T-cell (primary cell): ENCODE results near the gene NPFFR2. TPM values are rescaled to one million over a fixed set of nuclear protein-coding genes. Genes with fewer than 3 reads are reported as not detected.
"Not testable (repeated sequence)": the region's sequence is repeated elsewhere in the genome, so short reads cannot be mapped to it uniquely, and the experiment has no call there.

Experiments used
- ATAC-seq, 4 experiments: fragments of 200-7000 bp in 3 of 4; fragments of 150-1000 bp in 1 of 4; cut with Tn5 transposase; replicated peaks in 1 of 4; 1 replicate in 3 of 4; 2 replicates in 1 of 4; pipeline ENCODE4 v1.10.0; 2021; ENCODE audit warnings: moderate library complexity in 3 of 4, mild to moderate bottlenecking in 2 of 4, moderate number of reproducible peaks in 1 of 4
- CTCF ChIA-PET, 2 donors: fragments of 300-600 bp; sonication (Branson Sonifier 250); formaldehyde crosslinking; loops; one replicate each; lab custom pipeline; 2022; ENCODE audit warnings: antibody characterized with exemption in 2 of 2; lab: Charles Lee
- POLR2A ChIA-PET, 2 donors: fragments of 300-600 bp; sonication (Branson Sonifier 250); formaldehyde crosslinking; loops; one replicate each; lab custom pipeline; 2022; ENCODE audit warnings: antibody characterized with exemption in 2 of 2; lab: Charles Lee
- DNase-seq, 35 experiments: peaks; one replicate each; pipeline versions ENCODE4 v3.0.0 to v3.0.0-alpha.2; 2013 to 2023
- H3K27ac ChIP-seq: one replicate; pipeline ENCODE4 v1.5.1; 2013; ENCODE audit warnings: low read length
- H3K27me3 ChIP-seq, 2 experiments: replicated peaks in 1 of 2; 1 replicate in 1 of 2; 2 replicates in 1 of 2; pipeline versions ENCODE4 v1.6.1 to v1.7.0; 2013; ENCODE audit warnings: low read length in 1 of 2, mixed read lengths in 1 of 2; ENCODE audit not compliant: control insufficient read depth in 2 of 2, insufficient read depth in 2 of 2; ENCODE audit errors: extremely low read depth in 1 of 2
- H3K36me3 ChIP-seq, 2 donors: 1 replicate in 1 of 2; 2 replicates in 1 of 2; pipeline versions ENCODE4 v1.6.1 to v1.7.0; 2013; ENCODE audit warnings: low read length in 1 of 2; ENCODE audit not compliant: control insufficient read depth in 2 of 2, insufficient read depth in 1 of 2; ENCODE audit errors: extremely low read depth in 1 of 2
- H3K4me1 ChIP-seq, 2 experiments: 1 replicate in 1 of 2; 2 replicates in 1 of 2; pipeline versions ENCODE4 v1.6.1 to v1.7.0; 2013; ENCODE audit warnings: low read length in 2 of 2, mixed read lengths in 1 of 2; ENCODE audit not compliant: insufficient read depth in 2 of 2, control insufficient read depth in 1 of 2; ENCODE audit errors: extremely low read depth in 1 of 2
- H3K4me3 ChIP-seq, 2 donors: 1 replicate in 1 of 2; 2 replicates in 1 of 2; pipeline versions ENCODE4 v1.5.1 to v1.7.0; 2013; ENCODE audit warnings: mild to moderate bottlenecking in 2 of 2, low read length in 1 of 2, moderate library complexity in 1 of 2; ENCODE audit not compliant: control insufficient read depth in 1 of 2; ENCODE audit errors: extremely low read depth in 1 of 2
- H3K9me3 ChIP-seq: 2 replicates; pipeline ENCODE4 v1.7.0; 2013
- H3K27ac Mint-ChIP-seq, 2 donors: one replicate each; pipeline ENCODE4 v1.8.0; 2020 to 2021; ENCODE audit warnings: mild to moderate bottlenecking in 2 of 2, mixed read lengths in 2 of 2
- H3K27me3 Mint-ChIP-seq, 2 donors: one replicate each; pipeline ENCODE4 v1.8.0; 2021 to 2022; ENCODE audit warnings: mixed read lengths in 2 of 2
- H3K36me3 Mint-ChIP-seq: one replicate; pipeline ENCODE4 v1.8.0; 2021; ENCODE audit warnings: mixed read lengths
- H3K4me1 Mint-ChIP-seq, 3 donors: one replicate each; pipeline ENCODE4 v1.8.0; 2020 to 2022; ENCODE audit warnings: mixed read lengths in 3 of 3, mild to moderate bottlenecking in 1 of 3
- H3K4me3 Mint-ChIP-seq, 3 donors: one replicate each; pipeline ENCODE4 v1.8.0; 2020 to 2022; ENCODE audit warnings: mild to moderate bottlenecking in 3 of 3, mixed read lengths in 3 of 3, moderate library complexity in 3 of 3
- H3K9me3 Mint-ChIP-seq, 3 donors: one replicate each; pipeline ENCODE4 v1.8.0; 2020 to 2022; ENCODE audit warnings: mixed read lengths in 3 of 3
- WGBS: methylation state at CpG from one replicate; pipeline ENCODE4 v1.1.5; 2013; ENCODE audit warnings: missing lambda C conversion rate; ENCODE audit not compliant: insufficient coverage; 5-methylcytosine and 5-hydroxymethylcytosine counted together
- total RNA-seq, 35 experiments: library from RNA in 6 of 35; stranded (reverse) in 6 of 35; fragments of 120-200 nt in 1 of 35; gene quantifications; one replicate each; pipeline versions ENCODE4 v1.2.1 to v1.2.4 and lab custom pipeline; 2013 to 2026

NPFFR2 gene
- total RNA-seq, 5 donors from 2014 or later (not counting 1 experiment from before 2014, with no cell fraction given) = not detected

GRCh38 chr4:72169285-72169684 lies 137.5 kb downstream of the NPFFR2 start:
- H3K27me3 ChIP-seq, H3K4me1 Mint-ChIP-seq, H3K27ac ChIP-seq, H3K4me3 ChIP-seq, H3K9me3 ChIP-seq, H3K27ac Mint-ChIP-seq, DNase-seq, POLR2A ChIA-PET, H3K4me1 ChIP-seq, H3K4me3 Mint-ChIP-seq, H3K36me3 ChIP-seq, CTCF ChIA-PET, H3K27me3 Mint-ChIP-seq, ATAC-seq, H3K36me3 Mint-ChIP-seq: not testable (repeated sequence)
- 98% methylated on average over 10 of the region's 14 CpGs for WGBS
- peaks cover 0 to 14% (median 5%) of the 10 kb centered on the region in 3 donors for H3K9me3 Mint-ChIP-seq

GRCh38 chr4:72169861-72170260 lies 138.1 kb downstream of the NPFFR2 start:
- no peak overlapping the region for H3K4me3 ChIP-seq
- WGBS = 70% methylated on average over 2 of the region's 3 CpGs
- no peak overlapping the region for H3K27ac Mint-ChIP-seq
- H3K4me3 Mint-ChIP-seq = no peak overlapping the region
- H3K9me3 Mint-ChIP-seq = peaks cover 2 to 14% (median 5%) of the 10 kb centered on the region in 3 donors
- H3K9me3 ChIP-seq = no peaks in the 10 kb centered on the region
- DNase-seq = no peak
- ChIA-PET CTCF (no interaction called here), POLR2A (no interaction called here)
- H3K27ac ChIP-seq = no peak overlapping the region
- H3K27me3 Mint-ChIP-seq = no peaks in the 10 kb centered on the region
- H3K36me3 ChIP-seq = no peaks in the 10 kb centered on the region
- H3K4me1 Mint-ChIP-seq = no peaks in the 10 kb centered on the region
- no peak for ATAC-seq
- H3K27me3 ChIP-seq = peaks cover 0 to 3% of the 10 kb centered on the region in 2 experiments
- H3K4me1 ChIP-seq = no peaks in the 10 kb centered on the region
- H3K36me3 Mint-ChIP-seq = no peaks in the 10 kb centered on the region

GRCh38 chr4:72171761-72172160 lies 140.0 kb downstream of the NPFFR2 start:
- Mint-ChIP-seq H3K4me3 (no peak overlapping the region), H3K4me1 (no peaks in the 10 kb centered on the region), H3K36me3 (no peaks in the 10 kb centered on the region), H3K27ac (no peak overlapping the region), H3K9me3 (peaks cover 3 to 11% (median 10%) of the 10 kb centered on the region in 3 donors), H3K27me3 (no peaks in the 10 kb centered on the region)
- ChIA-PET POLR2A (no interaction called here), CTCF (no interaction called here)
- Histone ChIP-seq H3K27ac (no peak overlapping the region), H3K4me3 (no peak overlapping the region), H3K9me3 (no peaks in the 10 kb centered on the region), H3K27me3 (peaks cover 0 to 3% of the 10 kb centered on the region in 2 experiments), H3K4me1 (no peaks in the 10 kb centered on the region), H3K36me3 (no peaks in the 10 kb centered on the region)
- ATAC-seq (no peak), DNase-seq (no peak)
- no CpG with 5 or more reads among the region's 1 CpG for WGBS

GRCh38 chr4:72179342-72179741 lies 147.5 kb downstream of the NPFFR2 start:
- no peak overlapping the region for H3K27ac Mint-ChIP-seq
- no peak overlapping the region for H3K4me3 Mint-ChIP-seq
- Histone ChIP-seq H3K4me1 (no peaks in the 10 kb centered on the region), H3K27me3 (no peaks in the 10 kb centered on the region), H3K27ac (no peak overlapping the region), H3K9me3 (no peaks in the 10 kb centered on the region), H3K36me3 (no peaks in the 10 kb centered on the region), H3K4me3 (no peak overlapping the region)
- H3K9me3 Mint-ChIP-seq = peaks cover 4 to 9% (median 5%) of the 10 kb centered on the region in 3 donors
- CTCF ChIA-PET = no interaction called here
- no peaks in the 10 kb centered on the region for H3K27me3 Mint-ChIP-seq
- DNase-seq (no peak), ATAC-seq (no peak)
- H3K4me1 Mint-ChIP-seq = no peaks in the 10 kb centered on the region
- WGBS = no CpG with 5 or more reads among the region's 1 CpG
- no peaks in the 10 kb centered on the region for H3K36me3 Mint-ChIP-seq
- POLR2A ChIA-PET = no interaction called here

GRCh38 chr4:72186714-72187113 lies 154.9 kb downstream of the NPFFR2 start:
- no peak overlapping the region for H3K4me3 Mint-ChIP-seq
- Histone ChIP-seq H3K36me3 (no peaks in the 10 kb centered on the region), H3K9me3 (no peaks in the 10 kb centered on the region), H3K4me1 (no peaks in the 10 kb centered on the region), H3K27ac (no peak overlapping the region), H3K27me3 (no peaks in the 10 kb centered on the region), H3K4me3 (no peak overlapping the region)
- no peak for ATAC-seq
- H3K27ac Mint-ChIP-seq = no peak overlapping the region
- POLR2A ChIA-PET = no interaction called here
- H3K27me3 Mint-ChIP-seq = no peaks in the 10 kb centered on the region
- H3K4me1 Mint-ChIP-seq = no peaks in the 10 kb centered on the region
- no peak for DNase-seq
- WGBS = 100% methylated on average over 1 of the region's 1 CpG
- CTCF ChIA-PET = no interaction called here
- no peaks in the 10 kb centered on the region for H3K36me3 Mint-ChIP-seq
- peaks cover 0 to 4% (median 2%) of the 10 kb centered on the region in 3 donors for H3K9me3 Mint-ChIP-seq

- Histone ChIP-seq H3K9me3 (no peaks in the 10 kb centered on the region), H3K4me3 (no peak overlapping the region), H3K36me3 (no peaks in the 10 kb centered on the region), H3K27me3 (no peaks in the 10 kb centered on the region), H3K27ac (no peak overlapping the region), H3K4me1 (no peaks in the 10 kb centered on the region)
- Mint-ChIP-seq H3K4me3 (no peak overlapping the region), H3K36me3 (no peaks in the 10 kb centered on the region), H3K4me1 (no peaks in the 10 kb centered on the region), H3K27ac (no peak overlapping the region), H3K27me3 (no peaks in the 10 kb centered on the region), H3K9me3 (peaks cover 0 to 6% (median 5%) of the 10 kb centered on the region in 3 donors)
- DNase-seq (no peak), ATAC-seq (no peak)
- POLR2A ChIA-PET = no interaction called here
- CTCF ChIA-PET = no interaction called here
- 63% methylated on average over 2 of the region's 8 CpGs for WGBS
Measured at GRCh38 chr4:72194046-72194445, 162.2 kb downstream of the NPFFR2 start.

GRCh38 chr4:72194453-72194852 lies 162.7 kb downstream of the NPFFR2 start:
- Histone ChIP-seq H3K9me3 (no peaks in the 10 kb centered on the region), H3K4me1 (no peaks in the 10 kb centered on the region), H3K27ac (no peak overlapping the region), H3K27me3 (no peaks in the 10 kb centered on the region), H3K4me3 (no peak overlapping the region), H3K36me3 (no peaks in the 10 kb centered on the region)
- no peaks in the 10 kb centered on the region for H3K4me1 Mint-ChIP-seq
- no peaks in the 10 kb centered on the region for H3K27me3 Mint-ChIP-seq
- peaks cover 0 to 7% (median 5%) of the 10 kb centered on the region in 3 donors for H3K9me3 Mint-ChIP-seq
- no peaks in the 10 kb centered on the region for H3K36me3 Mint-ChIP-seq
- CTCF ChIA-PET = no interaction called here
- no peak for DNase-seq
- POLR2A ChIA-PET = no interaction called here
- no peak for ATAC-seq
- H3K4me3 Mint-ChIP-seq = no peak overlapping the region
- H3K27ac Mint-ChIP-seq = no peak overlapping the region
- WGBS = no CpG with 5 or more reads among the region's 1 CpG
